Activated T-helper 9 cell treated with anti-CD3 and anti-CD28 coated beads, Interleukin-2, amount 50 U/mL, for 16 hours (primary cell): ENCODE measurements around the gene SAXO1.

Source experiments
- DNase-seq: peaks from one replicate; pipeline ENCODE4 v3.0.0-alpha.2; 2020; ENCODE audit warnings: low read depth

Gene SAXO1

DNA sequence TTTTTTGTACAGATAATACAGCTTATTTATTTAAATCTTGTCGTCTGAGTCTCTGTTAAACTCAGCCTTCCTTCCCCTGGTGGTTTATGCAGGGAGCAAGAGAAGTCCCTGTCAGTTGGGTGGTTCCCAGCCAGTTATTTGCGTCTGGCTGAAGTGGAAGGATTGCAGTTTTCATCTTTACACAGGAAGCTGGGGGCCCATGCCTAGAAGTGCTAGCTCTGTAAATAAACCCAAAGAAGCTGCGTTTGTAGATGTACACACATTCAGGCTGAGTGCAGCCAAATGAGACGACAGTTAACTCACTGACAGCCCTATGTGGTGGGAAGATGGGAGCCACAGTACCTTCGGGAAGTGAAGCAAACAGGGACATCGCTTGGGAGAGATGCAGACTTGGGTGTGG lies 122.1 kb downstream of the SAXO1 start:
- DNase-seq, result no peak

DNA sequence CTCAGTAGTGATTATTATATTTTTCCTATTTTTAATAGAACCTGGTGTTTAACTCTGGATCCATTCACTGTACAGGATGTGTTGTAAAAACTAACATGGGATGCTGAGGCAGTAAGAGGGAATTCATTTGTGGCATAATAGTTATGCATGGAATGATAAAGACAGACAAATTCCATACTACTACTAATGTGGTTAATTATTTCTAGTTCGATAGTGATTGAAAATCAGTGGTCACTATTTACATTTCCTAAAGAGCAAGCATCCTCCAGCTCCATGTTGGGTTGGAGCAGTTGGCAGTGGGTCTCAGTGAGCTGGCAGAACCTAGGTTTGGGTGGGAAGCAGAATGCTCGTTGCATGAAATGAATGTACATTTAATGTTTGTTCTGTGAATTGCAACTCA lies 122.6 kb downstream of the SAXO1 start:
- no peak for DNase-seq

DNA sequence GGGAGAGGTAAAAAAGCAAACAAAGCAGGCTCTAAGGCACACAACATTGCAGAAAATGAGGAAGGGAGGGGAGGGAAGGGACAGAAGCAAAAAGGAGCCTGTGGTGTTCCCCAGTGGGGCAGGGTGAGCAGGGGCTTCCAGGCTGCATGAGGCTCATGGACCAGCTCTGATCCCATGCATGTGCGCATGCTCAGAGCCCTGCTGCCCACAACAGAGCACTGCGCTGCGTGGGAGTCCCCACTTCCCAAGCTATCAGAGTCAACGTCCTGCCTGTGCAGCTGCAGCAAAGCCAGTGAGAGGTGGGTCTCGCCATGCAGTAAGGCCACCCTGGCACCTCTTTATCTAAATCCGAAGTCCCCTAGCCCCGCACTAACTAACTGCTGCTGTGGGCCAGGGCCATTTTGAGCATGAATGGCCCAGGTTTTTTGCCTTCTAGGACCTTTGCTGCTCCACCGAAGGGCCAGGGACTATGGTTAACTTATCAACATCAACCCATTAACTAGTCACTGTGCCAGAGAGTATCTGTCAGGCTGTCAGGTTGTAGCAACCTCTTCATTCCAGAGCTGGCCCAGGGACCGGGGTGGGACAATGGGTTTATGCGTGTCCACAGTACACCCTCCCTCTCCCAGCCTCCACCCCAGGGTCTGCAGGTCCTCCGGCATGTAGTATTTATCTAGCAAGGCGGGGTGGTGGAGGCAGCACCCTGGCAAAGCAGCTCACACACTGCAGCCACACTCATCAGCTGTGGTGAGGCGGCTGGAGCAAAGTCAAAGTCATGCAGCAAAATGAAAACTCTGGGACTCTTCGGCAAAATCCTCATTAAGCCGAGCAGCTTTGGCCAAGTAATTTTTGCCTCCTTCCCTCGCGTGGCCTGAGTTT lies 123.6 kb downstream of the SAXO1 start:
- no peak for DNase-seq

DNA sequence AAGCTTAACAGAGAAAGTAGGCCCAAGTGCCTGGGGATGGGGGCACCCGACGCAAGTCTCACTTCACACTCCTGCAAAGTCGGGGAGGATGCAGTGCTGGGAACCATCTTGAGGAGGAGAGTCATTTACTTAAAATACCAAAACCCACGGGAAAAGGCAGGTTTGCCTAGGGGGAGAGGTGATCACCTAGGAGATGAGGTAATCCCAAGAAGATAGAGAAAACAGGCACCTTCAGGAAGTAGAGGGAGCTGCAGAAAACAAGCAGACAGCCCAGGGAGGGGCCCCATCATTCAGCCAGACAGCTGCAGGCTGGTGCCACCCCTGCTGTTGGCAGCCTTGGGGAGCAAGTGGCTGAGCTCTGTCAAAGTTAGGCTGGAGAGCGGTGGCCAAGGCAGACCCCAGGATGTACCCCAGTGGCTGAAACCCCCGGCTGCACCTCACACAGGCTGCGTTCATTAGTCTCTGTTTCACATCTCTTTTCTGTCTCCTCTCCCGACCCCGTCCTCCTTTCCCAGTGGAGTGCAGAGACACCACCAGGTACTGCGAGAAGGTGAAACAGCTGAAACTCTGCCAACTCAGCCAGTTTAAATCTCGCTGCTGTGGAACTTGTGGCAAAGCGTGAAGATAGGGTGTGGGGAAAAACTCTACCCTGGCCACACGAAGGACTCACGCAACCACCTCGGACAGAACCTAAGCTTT lies 124.9 kb downstream of the SAXO1 start:
- DNase-seq, result no peak

DNA sequence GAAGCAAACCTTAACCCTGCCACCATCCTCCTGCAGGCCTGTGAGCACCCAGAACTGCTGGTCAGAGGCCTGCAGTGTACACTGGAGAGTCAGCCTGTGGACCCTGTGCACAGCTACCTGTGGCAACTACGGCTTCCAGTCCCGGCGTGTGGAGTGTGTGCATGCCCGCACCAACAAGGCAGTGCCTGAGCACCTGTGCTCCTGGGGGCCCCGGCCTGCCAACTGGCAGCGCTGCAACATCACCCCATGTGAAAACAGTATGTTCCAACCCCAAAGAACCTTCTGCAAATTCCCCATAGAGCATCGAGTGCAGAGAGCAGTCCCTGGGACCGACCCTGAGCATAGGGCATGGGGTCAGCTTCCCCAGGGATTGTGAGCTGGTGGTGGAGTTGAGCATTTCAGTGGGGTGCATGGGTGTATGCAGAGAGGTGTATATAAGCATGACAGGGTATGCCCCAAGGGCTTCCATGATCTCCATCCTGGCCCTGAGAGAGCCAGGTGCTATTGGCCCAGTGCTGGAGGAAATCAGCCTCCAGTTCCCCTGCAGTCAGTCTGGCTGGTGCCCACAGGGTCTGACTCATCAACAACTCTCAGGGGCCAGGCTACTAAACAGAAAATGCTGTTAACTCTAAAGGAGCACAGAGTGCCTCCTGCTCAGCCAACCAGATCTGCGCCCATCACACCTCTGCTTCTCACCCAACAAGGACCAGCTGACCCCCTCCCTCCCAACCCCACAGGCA lies 126.2 kb downstream of the SAXO1 start:
- DNase-seq, result no peak

DNA sequence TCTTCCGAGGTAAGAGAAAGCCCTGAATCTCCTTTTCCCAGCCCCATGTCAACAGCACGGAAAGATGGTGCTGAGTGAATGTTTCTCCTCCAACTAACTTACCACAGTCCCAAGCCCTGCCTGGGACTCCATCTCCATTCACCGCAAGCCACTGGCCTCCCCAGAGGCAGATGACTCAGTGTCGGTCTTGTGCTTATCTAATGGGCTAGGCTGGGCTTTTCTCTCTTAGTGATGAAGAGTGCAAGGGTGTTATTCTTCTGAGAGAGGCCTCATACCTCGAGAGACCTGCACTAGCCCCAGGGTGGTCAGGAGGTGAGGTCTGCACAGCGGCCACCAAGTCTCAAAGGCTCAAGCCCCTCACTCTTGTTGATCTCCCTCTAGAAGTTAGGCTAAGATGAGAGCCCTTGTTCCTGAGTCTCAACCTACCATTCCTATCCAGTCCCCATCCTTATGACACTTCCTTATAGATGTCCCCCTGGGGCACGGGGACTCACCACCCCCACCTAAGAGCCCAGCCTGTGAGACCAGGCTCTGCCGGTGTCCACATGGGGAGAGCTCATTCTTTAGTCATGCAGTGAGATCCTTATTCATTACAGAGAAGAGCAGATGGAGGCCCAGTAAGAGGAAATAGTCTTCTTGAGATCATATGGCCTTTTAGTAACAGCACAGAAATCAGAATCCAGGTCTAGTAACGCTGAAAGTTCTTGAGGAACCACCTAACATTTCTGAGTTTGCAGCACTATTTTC lies 127.0 kb downstream of the SAXO1 start:
- no peak for DNase-seq

DNA sequence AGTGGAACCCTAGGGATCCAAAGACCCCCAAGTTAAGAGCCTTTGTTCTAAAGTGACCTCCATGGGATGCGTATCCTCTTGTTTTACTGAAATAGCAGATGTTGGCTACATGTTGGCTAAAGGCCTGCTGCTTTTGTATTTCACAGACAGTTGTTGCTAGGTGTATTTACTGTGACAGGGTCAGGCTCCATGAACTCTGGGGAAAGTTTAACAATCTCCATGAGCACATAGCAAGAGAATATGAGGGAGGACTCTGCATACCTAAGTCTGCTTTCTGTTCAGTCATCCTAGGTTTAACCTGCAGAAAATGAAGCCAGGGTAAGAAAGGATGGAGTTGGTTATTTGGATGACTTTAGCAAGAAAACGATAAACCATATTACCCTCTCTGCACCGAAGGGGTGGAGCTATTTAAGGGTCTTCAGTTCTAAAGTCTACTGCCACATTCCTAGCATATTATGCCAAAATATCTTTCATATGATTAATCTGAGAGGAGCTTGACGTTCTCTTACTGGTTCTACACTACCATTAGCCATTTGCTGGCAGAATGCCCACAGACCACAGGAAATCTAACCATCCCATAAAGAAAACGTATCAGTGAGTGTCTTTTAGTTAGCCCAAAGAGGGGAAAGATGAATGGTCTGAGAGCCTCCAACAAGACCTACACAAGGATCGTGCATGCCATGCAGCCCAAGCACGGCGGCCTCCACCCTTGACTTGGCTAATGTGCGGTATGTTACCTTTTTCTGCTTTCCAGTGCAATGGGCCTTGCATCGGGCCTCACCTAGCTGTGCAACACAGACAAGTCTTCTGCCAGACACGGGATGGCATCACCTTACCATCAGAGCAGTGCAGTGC lies 127.8 kb downstream of the SAXO1 start:
- DNase-seq, result no peak

DNA sequence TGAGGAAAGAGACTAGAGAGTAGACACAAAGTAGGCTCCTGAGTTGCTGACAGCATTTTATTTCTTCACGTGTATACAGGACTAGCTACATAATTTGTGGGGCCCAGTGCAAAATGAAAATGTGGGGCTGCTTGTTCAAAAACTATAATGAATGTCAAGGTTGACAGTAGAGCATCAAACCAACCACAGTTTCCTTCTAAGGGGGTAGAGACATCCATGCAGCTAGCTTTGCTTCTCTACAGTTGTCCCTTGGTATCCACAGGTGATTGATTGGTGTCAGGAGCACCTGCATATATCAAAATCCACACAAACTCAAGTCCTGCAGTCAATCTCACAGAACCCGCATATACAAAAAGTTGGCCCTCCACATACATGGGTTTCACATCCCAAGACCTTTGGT lies 129.6 kb downstream of the SAXO1 start:
- no peak for DNase-seq

DNA sequence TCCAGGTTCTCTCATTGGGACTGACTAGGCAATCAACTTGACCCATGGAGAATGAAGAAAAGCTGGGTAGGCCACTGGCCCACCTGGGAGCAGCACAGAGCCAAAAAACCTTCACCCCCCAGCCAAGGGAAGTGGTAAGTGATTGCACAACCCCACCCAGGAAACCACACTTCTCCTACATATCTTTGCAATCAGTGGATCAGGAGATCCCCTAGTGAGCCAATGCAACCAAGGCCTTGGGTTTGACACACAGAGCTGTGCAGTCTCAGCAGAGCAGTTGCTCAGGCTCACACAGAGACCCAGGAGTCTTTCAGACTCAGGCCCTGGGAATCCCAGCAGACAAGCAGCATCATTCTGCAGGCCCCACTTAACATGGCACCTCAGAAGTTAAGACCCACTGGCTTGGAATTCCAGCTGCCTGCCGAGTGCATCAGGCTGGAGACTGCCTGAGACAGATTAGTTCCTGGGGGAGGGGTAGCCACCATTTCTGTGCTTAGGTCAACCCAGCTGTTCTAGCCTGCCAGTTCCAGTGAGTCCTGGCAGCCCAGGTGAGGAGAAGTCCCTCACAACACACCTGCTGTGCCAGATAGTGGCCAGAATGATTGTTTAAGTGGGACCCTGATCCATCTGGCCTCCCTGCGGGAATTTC lies 136.4 kb downstream of the SAXO1 start:
- no peak for DNase-seq

DNA sequence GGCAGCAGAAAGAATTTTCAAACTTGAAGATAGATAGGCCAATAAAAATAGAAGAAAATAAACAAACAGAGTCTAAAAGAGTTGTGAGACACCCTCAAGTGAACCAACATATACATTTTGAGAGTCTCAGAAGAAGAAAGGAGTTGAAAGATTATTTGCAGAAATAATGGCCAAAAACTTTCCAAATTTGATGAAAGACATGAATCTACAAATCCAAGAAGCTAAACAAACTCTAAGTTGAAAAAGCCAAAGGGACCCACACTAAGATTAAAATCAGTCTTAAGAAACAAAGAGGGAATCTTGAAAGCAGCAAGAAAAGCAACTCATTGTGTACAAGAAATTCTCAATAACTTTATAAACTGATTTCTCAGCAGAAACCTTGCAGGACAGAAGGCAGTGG lies 137.0 kb downstream of the SAXO1 start:
- DNase-seq, result no peak

DNA sequence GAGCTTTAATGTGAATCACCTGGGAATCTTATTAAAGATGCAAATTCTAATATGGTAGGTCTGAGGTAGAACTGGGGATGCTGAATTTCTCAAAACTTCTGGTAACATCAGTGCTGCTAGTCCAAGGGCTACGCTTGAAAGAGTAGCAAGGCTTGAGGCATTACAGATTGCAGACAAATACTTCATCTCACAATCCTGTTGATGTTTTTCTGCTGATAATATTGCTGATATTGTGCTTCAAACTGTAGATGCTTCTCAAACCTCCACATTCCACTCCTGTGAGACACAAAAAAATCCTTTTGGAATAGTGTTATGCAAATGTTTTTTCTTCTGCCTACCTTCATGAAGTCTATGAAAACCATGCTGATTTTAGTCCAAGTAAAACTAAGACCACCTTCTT lies 139.5 kb downstream of the SAXO1 start:
- no peak for DNase-seq

DNA sequence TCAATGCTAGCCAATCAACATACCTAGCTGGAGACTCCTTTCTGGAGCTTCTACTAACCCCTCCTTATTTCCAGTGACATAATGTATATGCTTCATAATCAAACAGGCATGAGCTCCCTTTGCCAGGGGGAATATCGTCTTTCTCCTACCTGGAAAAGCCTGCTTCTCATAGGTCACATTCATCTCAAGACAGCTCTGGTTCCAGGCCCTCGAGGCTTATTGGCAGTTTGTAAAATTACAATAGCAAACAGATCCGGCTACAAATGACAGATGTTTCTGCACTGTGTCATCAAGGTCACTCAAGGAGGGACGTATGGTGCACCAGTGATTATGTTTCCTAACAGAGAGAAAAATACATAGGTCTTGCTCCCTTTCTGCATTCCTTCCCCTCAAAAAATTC lies 140.0 kb downstream of the SAXO1 start:
- DNase-seq, result no peak

DNA sequence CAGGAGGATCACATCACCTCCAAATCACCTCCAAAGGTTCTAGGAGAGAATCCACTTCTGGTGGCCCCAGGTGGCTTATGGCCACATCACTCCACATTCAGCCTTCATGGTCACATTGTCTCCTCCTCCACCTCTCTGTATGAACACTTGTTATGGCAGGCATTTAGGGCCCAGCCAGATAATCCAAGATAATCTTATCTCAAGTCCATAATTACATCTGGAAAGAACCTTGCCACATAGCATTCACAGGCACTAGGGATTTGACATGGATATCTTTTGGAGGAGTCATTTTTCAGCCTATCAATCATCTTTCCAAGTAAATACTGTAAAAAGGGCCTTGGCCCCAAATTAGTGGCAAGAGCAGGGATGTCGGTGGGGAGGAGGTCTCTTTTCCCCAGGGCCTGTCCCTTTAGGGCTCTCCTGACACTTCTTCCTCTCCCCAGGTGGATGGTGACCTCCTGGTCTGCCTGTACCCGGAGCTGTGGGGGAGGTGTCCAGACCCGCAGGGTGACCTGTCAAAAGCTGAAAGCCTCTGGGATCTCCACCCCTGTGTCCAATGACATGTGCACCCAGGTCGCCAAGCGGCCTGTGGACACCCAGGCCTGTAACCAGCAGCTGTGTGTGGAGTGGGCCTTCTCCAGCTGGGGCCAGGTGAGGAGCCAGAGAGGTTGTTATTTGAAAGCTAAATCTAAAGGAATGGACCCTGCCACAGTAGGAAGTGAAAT lies 140.9 kb downstream of the SAXO1 start:
- DNase-seq, result no peak

DNA sequence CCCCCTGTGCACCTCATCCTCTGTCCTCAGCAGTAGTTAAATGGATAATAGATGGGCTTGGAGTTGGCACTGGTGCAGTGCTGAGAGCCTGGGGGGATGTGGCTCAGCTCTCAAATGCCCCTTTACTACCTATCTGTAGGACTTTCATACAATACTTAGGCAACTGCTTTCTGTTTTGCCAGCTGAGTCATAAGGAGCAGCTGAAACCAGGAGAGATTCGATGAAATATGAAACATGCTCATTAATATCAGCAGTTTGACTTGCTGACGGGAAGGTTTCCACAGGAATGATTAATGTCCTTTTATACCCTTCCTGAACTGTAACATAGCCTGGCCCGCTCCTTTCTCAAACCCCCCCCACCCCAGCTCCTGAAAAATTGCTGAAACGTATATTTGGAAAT lies 142.6 kb downstream of the SAXO1 start:
- DNase-seq, result no peak

DNA sequence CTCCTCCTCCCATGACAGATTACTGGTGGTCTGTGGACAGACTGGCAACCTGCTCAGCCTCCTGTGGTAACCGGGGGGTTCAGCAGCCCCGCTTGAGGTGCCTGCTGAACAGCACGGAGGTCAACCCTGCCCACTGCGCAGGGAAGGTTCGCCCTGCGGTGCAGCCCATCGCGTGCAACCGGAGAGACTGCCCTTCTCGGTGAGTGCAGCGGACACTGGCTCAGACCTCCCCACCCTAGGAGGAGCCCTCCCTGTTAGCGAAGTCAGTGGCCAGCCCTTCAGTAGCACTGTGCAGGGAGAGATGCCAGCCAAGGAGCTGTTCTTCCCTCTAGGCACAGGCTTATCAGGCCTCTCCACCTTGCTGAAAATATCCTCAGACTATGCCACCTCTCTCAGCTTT lies 143.5 kb downstream of the SAXO1 start:
- no peak for DNase-seq

DNA sequence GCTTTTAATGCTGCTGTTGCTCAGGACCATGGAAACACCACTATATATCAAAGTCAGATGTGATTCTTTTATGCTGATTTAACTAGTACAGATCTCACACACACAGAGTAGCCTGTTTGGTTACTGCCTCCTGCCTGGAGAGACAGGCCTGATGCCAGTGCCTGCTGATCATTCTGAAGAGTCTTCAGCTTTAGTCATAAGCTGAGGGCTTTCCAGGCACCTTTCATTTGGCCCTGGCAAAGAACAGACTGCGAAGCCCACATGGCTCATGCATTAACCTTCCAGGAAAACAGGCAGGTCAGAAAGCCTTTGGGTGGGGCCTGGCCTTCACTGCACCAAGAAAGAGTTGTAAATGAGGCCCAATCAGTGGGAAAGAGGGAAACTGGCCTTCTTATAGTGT lies 144.7 kb downstream of the SAXO1 start:
- no peak for DNase-seq

DNA sequence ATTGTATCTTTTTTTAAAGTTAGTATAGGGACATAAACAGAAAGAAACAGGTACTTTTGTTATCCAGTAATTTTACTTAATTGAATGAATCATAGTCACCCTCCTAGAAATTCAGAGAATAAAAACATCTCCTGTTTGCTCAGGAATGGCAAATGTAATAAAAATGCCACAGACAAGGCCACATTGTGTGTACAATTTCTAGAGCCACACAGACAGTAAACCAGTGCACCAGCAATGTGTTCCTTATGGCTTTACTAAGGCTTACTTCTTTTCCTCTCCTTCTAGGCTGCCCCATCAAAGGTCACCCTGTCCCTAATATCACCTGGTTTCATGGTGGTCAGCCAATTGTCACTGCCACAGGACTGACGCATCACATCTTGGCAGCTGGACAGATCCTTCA lies 145.5 kb downstream of the SAXO1 start:
- no peak for DNase-seq

DNA sequence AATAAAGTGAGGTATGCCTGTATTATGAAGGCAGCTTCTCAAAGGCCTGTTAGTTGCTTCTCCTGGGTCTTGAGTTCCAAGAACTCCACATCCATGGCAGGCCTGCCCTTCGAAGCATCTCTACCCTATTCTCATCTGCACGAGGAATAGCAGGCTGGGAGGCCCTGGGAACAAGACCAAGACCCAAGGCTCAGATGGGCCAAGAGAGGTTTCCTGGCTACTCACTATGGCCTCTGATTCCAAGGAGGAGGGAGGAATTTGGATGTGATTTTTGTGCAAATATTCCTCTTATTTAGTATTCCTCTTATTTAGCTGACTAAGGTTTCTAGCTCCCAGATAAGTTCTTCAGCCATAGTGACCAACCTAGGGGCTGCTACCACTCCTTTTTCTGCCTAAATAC lies 151.3 kb downstream of the SAXO1 start:
- DNase-seq, result no peak

DNA sequence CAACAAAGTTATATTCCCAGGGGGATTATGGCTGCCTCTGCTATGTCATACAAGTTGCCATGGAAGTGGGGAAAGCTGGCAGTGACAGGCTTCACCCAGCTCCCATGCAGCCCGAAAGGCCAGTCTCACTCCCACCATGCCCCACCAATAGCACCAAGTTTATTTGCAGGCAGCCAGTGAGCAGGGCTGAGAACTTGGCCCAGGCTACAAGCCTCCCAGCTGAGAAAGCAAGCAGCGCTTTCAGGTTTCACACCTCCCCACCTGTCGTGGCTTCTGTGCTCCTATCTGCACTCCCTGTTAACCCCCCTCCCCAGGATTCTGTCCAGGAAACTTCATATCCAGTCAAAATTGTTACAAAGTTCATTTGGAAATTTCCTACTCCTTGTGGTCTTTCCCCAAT lies 155.0 kb downstream of the SAXO1 start:
- DNase-seq, result no peak
